Measurements from ENCODE around the gene DDR1.
"Not testable (repeated sequence)": the region's sequence is repeated elsewhere in the genome, so short reads cannot be mapped to it uniquely, and the experiment has no call there.

The DDR1 gene

DNA sequence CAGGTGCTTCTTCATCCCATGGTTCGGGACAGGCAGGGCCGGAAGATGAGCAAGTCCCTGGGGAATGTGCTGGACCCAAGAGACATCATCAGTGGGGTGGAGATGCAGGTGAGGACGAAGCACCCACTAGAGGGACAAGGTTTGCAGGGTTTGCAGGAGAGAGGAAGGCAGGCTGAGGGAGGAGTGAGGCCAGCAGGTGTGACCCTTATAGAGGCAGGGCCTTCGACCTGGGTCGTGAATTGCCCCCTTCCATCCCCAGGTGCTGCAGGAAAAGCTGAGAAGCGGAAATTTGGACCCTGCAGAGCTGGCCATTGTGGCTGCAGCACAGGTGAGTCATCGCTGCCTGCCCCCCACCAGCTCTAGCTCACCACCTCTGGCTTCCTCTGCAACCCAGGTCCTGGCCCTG lies 38.1 kb downstream of the DDR1 start:
- DNase-seq, result peak; percentile 61

DNA sequence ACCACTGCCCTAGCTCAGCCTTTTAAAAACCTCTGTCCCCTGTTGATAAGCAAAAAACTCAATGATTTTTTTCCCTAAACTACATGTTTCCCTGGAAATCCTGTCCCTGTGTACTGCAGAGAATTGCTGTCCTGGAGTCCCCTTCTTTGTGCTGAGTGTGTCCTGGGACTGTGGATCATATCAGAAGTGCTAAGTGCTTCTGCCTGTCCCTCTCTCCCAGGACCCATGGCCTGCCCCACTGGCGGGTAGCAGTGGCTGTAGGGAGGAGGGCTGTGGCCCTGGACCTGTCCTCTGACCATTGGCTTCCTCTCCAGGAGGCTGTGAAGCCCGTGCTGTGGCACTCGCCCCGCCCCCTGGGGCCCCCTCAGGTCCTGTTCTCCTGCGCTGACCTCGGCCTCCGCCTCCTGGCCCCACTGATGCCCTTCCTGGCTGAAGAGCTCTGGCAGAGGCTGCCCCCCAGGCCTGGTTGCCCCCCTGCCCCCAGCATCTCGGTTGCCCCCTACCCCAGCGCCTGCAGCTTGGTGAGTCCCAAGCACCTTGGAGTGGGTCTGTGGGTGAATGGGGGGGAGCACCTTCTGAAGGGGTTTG lies 39.8 kb downstream of the DDR1 start:
- DNase-seq, result not testable (repeated sequence)

DNA sequence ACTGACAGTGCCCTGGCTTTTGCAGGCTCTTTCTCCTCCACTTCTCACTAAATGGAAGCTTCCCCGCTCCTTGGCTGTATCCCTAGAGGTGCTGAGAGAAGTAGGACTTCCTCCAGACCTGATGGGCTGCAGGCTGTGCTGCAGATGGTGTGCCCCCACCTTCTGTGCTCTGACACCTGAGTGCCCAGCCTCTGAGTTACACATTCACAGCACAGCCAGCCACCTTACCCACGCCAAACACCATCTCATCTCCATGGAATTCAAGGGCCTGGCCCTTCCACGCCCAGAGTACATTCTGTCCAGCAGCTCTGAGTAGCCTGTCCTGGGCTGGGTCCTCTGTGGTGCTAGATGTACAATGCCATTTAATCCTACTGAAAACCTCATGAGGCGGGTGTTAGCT lies 42.3 kb downstream of the DDR1 start:
- DNase-seq, result no peak

DNA sequence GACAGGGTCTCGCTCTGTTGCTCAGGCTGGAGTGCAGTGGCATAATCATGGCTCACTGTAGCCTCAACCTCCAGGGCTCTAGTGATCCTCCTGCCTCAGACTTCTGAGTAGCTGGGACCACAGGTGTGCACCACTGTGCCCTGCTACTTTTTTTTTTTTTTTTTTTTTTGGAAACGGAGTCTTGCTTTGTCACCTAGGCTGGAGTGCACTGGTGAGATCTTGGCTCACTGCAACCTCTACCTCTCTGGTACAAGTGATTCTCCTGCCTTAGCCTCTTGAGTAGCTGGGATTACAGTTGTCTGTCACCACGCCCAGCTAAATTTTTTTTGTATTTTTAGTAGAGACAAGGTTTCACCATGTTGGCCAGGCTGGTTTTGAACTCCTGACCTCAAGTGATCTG lies 42.8 kb downstream of the DDR1 start:
- DNase-seq, result not testable (repeated sequence)

DNA sequence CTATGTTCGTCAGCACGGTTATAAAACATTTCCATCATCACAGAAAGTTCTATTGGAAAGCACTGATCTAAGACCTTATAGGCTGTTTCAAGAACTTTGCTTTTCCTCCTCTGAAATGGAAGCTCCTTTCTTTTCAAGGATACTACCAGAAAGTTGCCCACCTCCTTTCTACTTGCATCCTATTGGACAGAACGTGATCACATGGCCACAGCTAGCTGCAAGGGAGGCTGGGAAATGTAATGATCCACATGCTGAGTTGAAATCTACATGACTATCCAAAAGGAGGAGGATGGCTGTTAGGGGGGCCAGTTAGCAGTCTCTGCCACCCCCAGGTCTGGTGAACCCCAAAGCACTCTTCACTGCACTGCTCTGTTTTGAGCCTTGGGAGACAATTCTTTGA lies 44.4 kb downstream of the DDR1 start:
- DNase-seq, result no peak

DNA sequence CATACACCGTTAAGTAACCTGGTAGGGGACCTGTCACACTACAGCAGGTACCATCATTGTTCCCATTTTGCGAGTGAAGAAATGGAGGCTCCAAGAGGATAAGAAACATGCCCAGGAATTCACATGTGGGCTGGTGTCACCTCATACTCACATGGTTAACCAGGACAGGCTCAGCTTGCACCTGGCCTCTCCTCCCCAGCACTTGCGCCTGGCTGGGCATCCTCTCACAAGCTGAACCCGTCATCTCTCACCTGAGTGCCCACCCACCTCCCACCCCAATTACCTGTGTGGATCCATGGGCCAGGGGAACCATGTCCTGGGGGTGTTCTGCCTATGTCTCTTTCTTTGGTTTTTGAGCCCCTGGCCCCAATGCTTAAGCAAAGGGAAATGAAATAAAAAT lies 46.2 kb downstream of the DDR1 start:
- DNase-seq, result no peak

DNA sequence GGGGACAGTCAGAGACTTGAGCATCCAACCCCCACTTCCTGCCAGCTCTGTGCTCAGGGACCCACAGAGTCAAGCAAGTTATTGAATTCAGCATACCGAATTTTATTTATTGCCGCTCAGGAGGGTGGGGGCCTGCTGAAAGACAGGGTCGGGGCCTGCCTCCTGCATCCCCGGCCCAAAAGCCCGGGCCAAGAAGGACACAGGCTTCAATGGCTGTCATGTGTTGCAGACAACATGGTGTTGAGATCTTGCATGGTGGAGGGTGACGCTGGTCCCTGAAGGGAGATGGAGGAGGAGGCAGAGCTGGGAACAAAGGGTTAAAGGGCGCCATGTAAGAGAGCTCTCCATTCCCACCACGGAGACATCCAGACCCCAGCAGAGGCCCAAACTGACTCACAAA lies 47.0 kb downstream of the DDR1 start:
- no peak for DNase-seq

DNA sequence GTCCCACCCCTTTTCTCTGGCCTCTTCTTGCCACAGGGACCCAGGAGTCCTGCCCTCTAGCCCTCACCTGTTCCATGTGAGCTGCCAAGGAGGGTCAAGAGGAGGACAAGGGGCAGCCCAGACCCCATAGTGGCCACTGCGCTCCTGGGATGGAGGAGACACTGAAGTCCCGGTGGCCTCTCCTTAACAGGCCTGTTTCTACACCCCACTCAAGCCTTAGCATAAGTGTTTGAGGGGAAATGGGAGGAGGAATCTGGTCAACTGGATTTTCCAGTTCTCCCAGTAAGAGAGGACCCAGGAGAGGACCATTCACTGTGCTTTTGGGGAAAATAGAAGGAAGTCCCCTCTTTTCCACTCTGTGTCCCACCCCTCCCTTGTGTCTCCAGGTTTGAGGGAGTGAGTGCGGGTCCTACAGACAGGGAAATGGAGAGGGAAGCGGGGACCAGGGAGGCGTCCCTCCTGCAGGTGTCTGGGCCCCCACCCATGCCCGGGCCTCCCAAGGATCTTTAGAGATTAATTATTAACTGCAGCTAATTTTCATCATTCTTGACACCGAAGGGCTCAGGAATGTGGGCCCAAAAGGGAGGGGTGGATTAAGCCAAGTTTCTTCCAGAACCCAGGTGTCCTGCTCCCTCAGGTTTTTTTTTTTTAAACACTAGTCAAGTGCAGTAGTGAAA lies 47.8 kb downstream of the DDR1 start, which contains the start of gene SFTA2:
SFTA2 (minus strand) TSS at position 202 of the 677 bp plus-strand sequence; CDS start at position 128, 74 bp downstream.
- DNase-seq, result no peak

DNA sequence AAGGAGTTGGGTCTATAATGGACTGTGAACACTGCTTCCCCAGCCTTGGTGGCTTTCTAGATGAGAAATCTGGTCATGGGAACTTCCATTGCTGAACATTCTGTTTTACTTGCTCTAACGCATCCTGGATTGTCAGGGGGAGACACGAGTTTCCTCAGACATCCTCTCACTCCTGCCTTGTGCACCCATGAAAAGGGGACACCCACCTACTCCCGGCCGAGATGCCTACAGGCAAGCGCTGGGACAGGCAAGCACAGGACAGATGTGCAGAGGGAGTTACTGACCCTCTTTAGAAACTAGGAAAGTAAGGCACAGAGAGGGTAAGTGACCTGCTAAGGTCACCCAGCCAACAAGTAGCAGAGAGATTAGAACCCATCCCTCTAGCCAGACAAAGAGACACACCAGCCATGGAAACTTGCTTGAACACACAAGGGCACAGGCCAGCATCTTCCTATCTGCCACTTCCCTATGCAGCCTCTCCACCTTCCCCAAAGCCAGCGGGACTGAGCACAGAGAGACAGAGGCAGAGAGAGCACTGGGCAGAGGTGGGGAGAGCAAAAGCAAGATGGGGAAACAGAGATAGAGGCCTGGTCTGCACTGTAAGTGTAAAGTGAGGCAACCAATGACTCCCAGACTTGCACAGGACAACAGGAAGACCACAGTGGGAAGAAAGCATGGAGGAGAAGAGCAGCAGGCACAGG lies 48.5 kb downstream of the DDR1 start:
- no peak for DNase-seq

DNA sequence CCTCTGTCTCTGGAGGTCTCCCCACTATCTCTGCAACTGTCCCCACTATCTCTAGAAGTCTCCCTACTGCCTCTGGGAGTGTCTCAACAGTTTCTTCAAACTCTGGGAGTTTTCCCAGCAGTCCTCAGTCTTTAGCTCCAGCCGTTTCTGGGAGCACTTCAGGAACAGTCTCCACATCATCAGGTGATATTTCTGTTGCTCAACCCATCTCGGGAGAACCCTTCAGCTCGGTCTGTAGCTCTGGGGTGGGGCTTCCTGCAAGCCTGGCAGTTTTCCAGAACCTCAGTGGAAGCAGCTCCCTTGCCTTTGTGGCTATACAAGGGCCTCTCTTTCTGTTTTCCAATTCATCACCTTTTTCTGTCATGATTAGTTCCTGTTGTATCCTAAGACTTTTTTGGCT lies 50.7 kb downstream of the DDR1 start:
- no peak for DNase-seq

DNA sequence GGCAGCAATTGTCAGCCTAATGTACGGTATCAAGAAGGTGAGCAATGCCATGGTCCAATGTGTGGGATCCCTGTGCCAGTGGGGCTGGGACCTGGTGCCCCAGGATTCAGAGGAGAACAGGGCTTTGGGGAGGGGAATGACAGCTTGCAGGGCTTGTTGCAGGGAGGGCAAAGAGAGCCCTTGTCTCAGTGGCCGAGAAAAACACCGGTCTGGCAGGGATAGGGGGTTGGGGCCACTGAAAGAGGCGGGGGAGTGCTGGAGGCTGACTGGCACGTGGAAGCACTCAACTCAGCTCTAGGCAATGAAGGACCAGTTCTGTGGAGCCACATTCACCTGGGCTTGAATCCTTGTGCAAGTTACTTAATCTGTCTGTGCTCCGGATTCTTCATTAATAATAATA lies 52.9 kb downstream of the DDR1 start:
- no peak for DNase-seq

DNA sequence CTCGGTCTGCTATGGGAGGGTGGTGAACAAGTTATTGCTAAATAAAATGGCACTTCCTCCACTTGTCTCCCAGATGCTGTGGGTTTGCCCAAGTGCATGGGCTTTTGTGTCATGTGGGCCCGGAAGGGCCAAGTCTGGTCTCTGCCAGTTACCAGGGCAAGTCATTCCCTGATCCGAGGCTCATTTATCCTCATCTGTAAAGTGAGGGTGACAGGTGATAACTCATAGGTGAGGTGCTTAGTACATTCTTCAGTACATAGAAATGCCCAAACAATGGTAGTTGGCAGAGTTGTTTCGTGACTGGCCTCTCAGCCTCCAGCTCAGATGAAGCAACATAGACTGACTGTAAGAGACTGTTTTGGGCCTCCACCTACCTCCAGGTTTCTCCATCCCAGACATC lies 54.4 kb downstream of the DDR1 start:
- DNase-seq, result no peak

DNA sequence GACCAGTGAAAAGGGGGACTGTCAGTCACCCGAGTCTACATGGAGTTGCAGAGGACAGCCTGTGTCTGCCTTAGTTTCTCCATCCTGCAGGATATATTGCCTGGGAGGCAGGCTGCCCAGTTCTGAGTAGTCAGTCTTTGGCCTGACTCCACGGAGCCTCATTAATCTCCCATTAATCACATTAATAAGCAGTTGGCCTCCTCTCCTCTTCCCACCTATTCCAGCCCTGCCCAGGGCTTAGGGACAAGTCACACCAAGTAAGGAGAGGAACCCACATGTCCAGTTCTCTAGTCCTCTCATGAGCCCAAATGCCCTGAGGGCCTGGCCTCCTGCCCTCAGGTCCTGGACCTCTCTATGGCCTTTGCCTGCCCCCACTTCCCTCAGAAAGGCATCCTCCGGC lies 55.2 kb downstream of the DDR1 start:
- no peak for DNase-seq

DNA sequence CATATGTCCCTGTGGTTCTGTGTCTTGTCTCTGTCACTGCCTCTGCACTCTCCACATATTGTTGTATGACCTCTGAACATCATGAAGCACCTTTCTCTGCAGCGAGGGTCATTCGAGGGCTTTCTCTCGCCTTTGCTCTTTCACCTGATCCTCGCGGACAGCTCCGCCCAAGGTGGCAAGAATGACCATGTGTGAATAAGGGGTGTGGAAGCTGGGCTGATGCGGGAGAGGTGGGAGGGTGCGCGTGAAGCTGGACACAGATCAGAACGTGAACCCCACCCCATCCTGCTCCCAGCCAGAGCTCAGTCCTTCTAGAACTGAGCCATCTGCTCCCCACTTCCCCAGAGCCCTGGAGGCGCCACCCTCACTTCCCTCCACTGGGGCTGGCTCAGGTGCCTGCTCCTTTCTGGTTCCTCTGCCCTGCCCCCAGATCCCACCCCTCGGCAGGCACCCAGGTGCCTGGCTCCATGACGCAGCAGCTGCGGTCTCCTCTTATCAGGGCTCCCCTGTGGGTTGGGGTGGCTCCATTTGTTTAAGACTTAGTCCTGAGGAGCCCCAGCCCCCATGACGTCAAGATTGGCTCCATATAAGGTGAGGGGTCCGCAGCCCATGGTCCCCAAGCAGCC lies 56.2 kb downstream of the DDR1 start, which contains the start of gene MUCL3:
MUCL3 (plus strand) TSS at position 613 of the 626 bp plus-strand sequence. CDS start 27 bp downstream, outside the sequence.
- no peak for DNase-seq

DNA sequence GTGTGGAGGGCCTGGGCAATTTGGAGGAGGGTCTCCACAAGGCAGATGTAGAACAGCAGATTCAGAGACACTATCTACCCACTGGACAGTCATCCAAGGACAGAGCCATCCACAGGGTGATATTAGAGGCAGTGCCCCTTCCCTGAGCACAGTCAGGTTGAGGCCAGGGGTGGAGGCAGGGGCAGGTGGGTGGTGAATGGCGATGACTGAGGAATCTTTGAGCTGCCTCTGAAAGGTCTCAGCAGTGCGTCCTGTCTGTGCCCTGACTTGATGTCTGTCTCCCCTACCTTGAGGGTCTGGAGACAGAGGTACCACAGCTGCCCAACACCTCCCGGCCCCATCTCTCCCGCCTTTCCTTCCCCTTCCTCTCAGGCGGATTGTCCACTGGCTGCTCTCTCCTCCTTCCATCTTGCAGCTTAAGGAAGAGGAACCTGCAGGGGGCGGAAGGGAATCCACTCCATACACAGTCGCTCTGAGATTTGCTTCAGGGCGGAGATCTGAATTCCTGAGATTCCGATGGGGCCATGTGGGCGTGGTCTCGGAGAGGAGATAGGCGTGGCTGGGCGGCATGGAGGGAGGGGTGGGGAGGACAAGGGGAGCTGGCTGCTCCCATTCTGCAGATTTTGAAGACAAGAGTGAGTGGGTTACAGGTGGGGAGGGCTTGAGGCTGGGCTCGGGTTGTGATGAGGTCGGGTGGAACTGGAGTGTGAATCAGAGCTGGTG lies 58.2 kb downstream of the DDR1 start:
- peak; percentile 85 for DNase-seq

DNA sequence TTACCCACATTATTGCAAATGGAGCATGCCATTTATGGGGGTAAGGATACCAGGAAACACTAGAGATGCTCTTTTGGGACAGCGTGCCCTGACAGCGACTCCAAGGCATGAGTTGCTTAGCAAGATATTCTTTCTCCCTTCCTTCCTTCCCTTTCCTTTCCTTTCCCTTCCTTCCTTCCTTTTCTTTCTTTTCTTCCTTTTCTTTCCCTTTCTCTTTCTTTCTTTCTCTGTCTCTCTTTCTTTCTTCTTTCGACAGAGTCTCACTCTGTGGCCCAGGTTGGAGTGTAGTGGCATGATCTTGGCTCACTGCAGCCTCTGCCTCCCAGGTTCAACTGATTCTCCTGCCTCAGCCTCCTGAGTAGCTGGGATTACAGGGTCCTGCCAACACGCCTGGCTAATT lies 59.7 kb downstream of the DDR1 start:
- no peak for DNase-seq

DNA sequence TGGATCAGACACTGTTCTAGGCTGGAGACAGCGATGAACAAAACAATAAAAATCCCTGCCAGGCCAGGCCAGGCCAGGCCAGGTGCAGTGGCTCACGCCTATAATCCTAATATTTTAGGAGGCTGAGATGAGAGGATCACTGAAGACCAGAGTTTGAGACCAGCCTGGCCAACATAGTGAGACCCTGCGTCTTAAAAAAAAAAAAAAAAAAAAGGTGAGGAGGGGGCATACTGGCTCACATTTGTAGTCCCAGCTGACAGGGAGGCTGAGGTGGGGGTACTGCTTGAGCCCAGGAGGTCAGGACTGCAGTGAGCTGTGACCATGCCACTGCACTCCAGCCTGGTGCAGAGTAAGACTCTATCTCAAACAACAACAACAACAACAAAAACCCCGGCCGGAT lies 61.0 kb downstream of the DDR1 start:
- DNase-seq, result no peak

DNA sequence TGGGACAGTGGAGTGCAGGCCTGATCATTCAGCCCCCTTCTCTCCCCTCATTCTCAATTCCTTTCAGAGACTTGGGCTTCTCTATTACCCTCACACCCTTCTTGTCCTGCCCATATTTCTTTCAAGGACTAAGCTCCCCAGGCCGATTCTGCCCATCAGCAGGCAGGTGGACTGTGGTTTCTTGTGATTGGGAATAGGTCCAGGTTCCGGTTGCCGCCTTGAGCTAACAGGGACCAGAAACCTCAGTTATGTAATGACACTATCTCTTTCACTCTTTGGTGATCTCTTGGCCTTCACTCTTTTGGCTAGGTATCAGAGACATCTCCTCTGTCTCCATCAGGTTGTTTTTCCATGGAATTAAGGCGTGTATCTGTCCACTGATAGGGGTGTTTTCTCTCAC lies 62.9 kb downstream of the DDR1 start:
- no peak for DNase-seq

DNA sequence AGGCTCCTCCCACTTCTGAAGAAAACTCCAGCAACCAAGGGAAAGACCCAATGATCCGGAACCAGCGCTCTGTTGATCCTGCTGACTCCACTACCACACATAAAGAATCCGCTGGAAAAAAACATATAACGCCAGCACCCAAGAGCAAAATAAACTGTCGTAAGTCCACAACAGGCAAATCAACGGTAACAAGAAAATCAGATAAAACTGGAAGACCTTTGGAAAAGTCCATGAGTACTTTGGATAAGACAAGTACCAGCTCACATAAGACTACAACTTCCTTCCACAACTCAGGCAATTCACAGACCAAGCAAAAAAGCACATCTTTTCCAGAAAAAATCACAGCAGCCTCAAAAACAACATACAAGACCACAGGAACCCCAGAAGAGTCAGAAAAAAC lies 64.5 kb downstream of the DDR1 start:
- DNase-seq, result no peak

All from 8988T (cell line).